ENCODE results near the gene PTPRK. TPM values are rescaled to one million over a fixed set of nuclear protein-coding genes. Genes with fewer than 3 reads are reported as not detected.

The PTPRK gene
- total RNA-seq, 2 experiments from 2014 or later = 1.8 to 2.2 TPM

DNA sequence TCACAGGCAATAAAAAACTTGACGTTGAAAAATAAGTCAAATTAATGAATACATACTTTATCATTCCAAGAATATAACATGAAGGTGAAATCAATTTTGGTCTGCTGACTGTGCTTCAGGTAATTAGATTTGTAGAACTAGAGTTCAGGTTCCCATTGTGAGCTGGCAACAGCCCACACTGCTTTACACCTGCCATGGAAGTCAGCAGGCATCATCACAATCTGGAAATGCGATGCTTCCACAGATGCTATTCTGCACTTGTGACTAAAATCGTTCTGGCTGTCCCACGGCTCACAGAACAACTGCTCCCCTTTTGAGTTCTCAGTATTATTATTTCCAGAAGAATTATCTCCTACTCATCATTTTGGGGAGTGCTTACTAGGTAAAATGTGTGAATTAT, 556.9 kb downstream of the PTPRK start:
- no peak for DNase-seq
- Mint-ChIP-seq H3K36me3 (no peaks in the 10 kb centered on the region), H3K27me3 (no peaks in the 10 kb centered on the region), H3K4me1 (ENCODE audit: low read depth) (peaks cover 8% of the 10 kb centered on the region), H3K9me3 (no peaks in the 10 kb centered on the region), H3K27ac (no peak overlapping the region), H3K4me3 (no peak overlapping the region)
- intact Hi-C loops (cut with micrococcal nuclease) = no loop called here
- POLR2A ChIA-PET = no interaction called here
- CTCF ChIA-PET = interaction anchor here (1.0 kb wide), 1 partner anchor 69 kb away, joined by 3 read pairs; no protein-coding TSS in a partner anchor

DNA sequence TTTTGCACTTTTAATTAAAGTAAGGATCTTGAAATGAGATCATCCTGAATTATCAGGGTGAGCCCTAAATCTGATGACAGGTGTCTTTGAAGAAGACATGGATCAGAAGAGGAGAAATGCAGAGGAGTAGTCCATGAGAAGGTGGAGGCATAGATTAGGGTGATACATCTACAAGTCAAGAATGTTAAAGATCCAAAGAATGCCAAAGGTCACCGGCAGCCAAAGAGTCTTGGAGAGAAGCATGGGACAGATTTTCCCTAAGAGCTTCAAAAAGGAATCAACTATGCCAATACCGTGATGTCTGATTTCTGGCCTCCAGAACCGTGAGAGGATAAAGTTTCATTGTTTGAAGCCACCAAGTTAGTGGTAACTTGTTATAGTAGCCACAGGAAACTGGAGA, 560.5 kb downstream of the PTPRK start:
- ChIA-PET POLR2A (no interaction called here), CTCF (interaction anchor here (0.6 kb wide), 1 partner anchor 105 kb away, joined by 3 read pairs; no protein-coding TSS in a partner anchor)
- no peak for DNase-seq
- no peaks in the 10 kb centered on the region for H3K27me3 Mint-ChIP-seq
- peaks cover 10% of the 10 kb centered on the region for H3K4me1 Mint-ChIP-seq (ENCODE audit: low read depth)
- H3K4me3 Mint-ChIP-seq = no peak overlapping the region
- H3K9me3 Mint-ChIP-seq = no peaks in the 10 kb centered on the region
- H3K36me3 Mint-ChIP-seq = no peaks in the 10 kb centered on the region
- intact Hi-C loops (cut with micrococcal nuclease) = no loop called here
- no peak overlapping the region for H3K27ac Mint-ChIP-seq

DNA sequence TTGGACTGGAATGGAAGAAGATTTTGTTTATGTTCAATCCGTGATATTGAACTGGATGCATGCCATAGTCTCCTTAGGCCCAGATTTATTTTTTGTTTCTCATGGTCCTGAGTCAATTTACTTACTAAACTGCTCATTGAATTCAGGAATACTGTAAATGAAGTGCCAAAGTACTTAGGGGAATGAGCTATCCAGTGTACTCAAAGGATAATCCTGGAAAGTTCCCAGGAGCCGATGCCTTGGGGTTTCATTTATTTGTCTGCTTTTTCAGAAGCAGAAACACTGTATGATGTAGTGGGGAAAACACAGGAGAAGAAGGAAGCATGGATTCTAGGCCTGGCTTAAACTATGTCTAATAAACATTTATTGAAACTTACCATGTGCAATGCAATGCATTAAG, 563.4 kb downstream of the PTPRK start:
- intact Hi-C loops (cut with micrococcal nuclease) = no loop called here
- Mint-ChIP-seq H3K4me3 (no peak overlapping the region), H3K9me3 (no peaks in the 10 kb centered on the region), H3K4me1 (ENCODE audit: low read depth) (peaks cover 24% of the 10 kb centered on the region), H3K27ac (no peak overlapping the region), H3K27me3 (no peaks in the 10 kb centered on the region), H3K36me3 (no peaks in the 10 kb centered on the region)
- POLR2A ChIA-PET = no interaction called here
- DNase-seq = no peak
- CTCF ChIA-PET = no interaction called here

GRCh38 chr6:127956260-127956888, 564.0 kb downstream of the PTPRK start:
- peaks cover 30% of the 10 kb centered on the region for H3K4me1 Mint-ChIP-seq (ENCODE audit: low read depth)
- no peaks in the 10 kb centered on the region for H3K36me3 Mint-ChIP-seq
- H3K27me3 Mint-ChIP-seq = no peaks in the 10 kb centered on the region
- H3K27ac Mint-ChIP-seq = no peak overlapping the region
- no peak overlapping the region for H3K4me3 Mint-ChIP-seq
- intact Hi-C loops (cut with micrococcal nuclease) = no loop called here
- DNase-seq = no peak
- no peaks in the 10 kb centered on the region for H3K9me3 Mint-ChIP-seq
- ChIA-PET POLR2A (no interaction called here), CTCF (no interaction called here)

DNA sequence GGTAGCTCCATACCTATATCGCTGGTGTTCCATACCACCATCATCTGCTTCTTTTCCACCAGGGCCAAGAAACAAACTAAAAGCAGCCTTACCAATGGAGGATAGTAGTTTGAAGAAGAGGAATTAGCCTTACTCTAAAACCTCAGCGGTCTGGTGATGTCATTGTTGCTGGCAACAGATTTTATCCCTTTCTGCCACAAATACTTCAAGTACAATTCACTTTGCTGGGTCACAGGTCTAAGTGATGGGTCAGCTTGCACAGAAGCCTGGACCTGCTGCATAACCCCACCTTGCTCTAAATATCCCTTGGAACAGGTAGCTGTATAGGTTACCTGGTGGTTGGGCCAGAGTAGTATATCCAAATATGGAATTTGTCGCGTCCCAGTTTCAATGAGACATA, 566.3 kb downstream of the PTPRK start:
- H3K36me3 Mint-ChIP-seq = no peaks in the 10 kb centered on the region
- CTCF ChIA-PET = interaction anchor here (1.8 kb wide), 1 partner anchor 15 kb away, joined by 4 read pairs; no protein-coding TSS in a partner anchor
- H3K9me3 Mint-ChIP-seq = no peaks in the 10 kb centered on the region
- H3K27ac Mint-ChIP-seq = no peak overlapping the region
- no peak overlapping the region for H3K4me3 Mint-ChIP-seq
- no peak for DNase-seq
- H3K27me3 Mint-ChIP-seq = no peaks in the 10 kb centered on the region
- POLR2A ChIA-PET = interaction anchor here (1.3 kb wide), 2 partner anchors 18 to 46 kb away, joined by 3 read pairs; no protein-coding TSS in a partner anchor
- intact Hi-C loops (cut with micrococcal nuclease) = no loop called here
- H3K4me1 Mint-ChIP-seq (ENCODE audit: low read depth) = peaks cover 46% of the 10 kb centered on the region

DNA sequence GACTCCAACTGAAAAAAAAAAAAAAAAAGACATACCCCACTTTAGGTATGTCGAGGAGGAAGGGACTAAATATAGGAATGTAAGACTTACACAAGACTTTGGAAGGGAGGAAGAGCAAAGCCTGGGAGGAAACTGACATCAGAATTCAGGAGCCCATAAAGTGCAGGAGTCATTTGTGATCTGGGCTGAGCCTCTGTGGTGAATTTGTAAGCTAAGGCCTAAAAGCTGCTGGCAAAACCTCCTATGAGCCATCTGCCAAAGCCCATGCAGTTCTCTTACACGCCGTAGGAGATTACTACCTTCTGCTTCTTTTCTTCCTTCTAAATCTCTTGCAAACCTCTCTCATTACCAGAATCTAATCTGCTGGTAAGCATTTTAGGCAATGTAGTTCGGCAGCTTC, 567.6 kb downstream of the PTPRK start:
- H3K27me3 Mint-ChIP-seq = no peaks in the 10 kb centered on the region
- no peak overlapping the region for H3K4me3 Mint-ChIP-seq
- intact Hi-C loops (cut with micrococcal nuclease) = no loop called here
- H3K4me1 Mint-ChIP-seq (ENCODE audit: low read depth) = peaks cover 46% of the 10 kb centered on the region
- no peak for DNase-seq
- H3K36me3 Mint-ChIP-seq = no peaks in the 10 kb centered on the region
- no peaks in the 10 kb centered on the region for H3K9me3 Mint-ChIP-seq
- H3K27ac Mint-ChIP-seq = no peak overlapping the region
- POLR2A ChIA-PET = no interaction called here
- CTCF ChIA-PET = no interaction called here

GRCh38 chr6:127952176-127952575, 568.2 kb downstream of the PTPRK start:
- CTCF ChIA-PET = interaction anchor here (1.3 kb wide), 1 partner anchor 97 kb away, joined by 4 read pairs; no protein-coding TSS in a partner anchor
- H3K4me3 Mint-ChIP-seq = peak overlapping the region; percentile 43
- no peaks in the 10 kb centered on the region for H3K36me3 Mint-ChIP-seq
- no peak for DNase-seq
- H3K4me1 Mint-ChIP-seq (ENCODE audit: low read depth) = peaks cover 46% of the 10 kb centered on the region
- no peaks in the 10 kb centered on the region for H3K27me3 Mint-ChIP-seq
- POLR2A ChIA-PET = no interaction called here
- intact Hi-C loops (cut with micrococcal nuclease) = no loop called here
- H3K27ac Mint-ChIP-seq = no peak overlapping the region
- H3K9me3 Mint-ChIP-seq = no peaks in the 10 kb centered on the region

GRCh38 chr6:127951172-127951917, 569.1 kb downstream of the PTPRK start:
- Mint-ChIP-seq H3K27me3 (no peaks in the 10 kb centered on the region), H3K4me1 (ENCODE audit: low read depth) (peaks cover 48% of the 10 kb centered on the region), H3K4me3 (peak overlapping the region; percentile 43), H3K27ac (peak overlapping the region; percentile 55), H3K36me3 (peaks cover 4% of the 10 kb centered on the region), H3K9me3 (peaks cover 7% of the 10 kb centered on the region)
- ChIA-PET CTCF (interaction anchor here (1.3 kb wide), 1 partner anchor 96 kb away, joined by 4 read pairs; no protein-coding TSS in a partner anchor), POLR2A (no interaction called here)
- intact Hi-C loops (cut with micrococcal nuclease) = loop anchor here (1.0 to 2.0 kb wide), 7 partner anchors 13 to 75 kb away; no protein-coding TSS in a partner anchor
- no peak for DNase-seq

DNA sequence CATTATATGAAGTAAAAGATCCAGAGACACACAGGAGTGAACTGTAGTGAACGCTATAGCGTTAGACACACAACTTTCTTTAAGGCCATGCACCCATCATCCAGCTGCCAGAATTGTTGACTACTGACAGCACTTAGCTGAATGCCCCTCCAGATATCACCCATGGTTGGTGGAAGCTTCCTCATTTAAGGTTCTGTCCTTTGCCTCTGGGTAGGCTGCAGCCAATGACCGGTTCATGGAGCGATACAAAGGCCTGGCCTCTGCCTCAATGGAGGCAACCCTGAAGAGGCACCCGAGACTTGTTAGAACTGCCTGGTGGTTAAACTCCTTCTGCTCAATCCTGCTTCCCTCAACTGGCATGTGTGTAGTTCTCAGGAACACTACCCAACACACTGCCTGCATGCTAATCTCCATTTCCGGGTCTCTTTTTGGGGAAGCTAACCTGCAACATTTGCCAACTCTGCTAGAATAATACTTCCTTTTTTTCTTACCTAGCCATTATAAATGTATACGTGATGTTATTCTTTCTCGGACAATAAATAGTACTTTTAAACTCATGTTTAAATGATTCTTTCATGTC, 569.7 kb downstream of the PTPRK start:
- H3K27me3 Mint-ChIP-seq = no peaks in the 10 kb centered on the region
- ChIA-PET CTCF (interaction anchor here (0.7 to 1.4 kb wide), 3 partner anchors 12 to 95 kb away, joined by 3 to 5 read pairs (median 3); no protein-coding TSS in a partner anchor), POLR2A (interaction anchor here (0.8 kb wide), 1 partner anchor 21 kb away, joined by 3 read pairs; no protein-coding TSS in a partner anchor)
- peaks cover 7% of the 10 kb centered on the region for H3K36me3 Mint-ChIP-seq
- peaks cover 52% of the 10 kb centered on the region for H3K4me1 Mint-ChIP-seq (ENCODE audit: low read depth)
- no peak for DNase-seq
- H3K27ac Mint-ChIP-seq = peak overlapping the region; percentile 55
- peak overlapping the region; percentile 43 for H3K4me3 Mint-ChIP-seq
- intact Hi-C loops (cut with micrococcal nuclease) = loop anchor here (1.0 to 2.0 kb wide), 7 partner anchors 12 to 74 kb away; no protein-coding TSS in a partner anchor
- peaks cover 13% of the 10 kb centered on the region for H3K9me3 Mint-ChIP-seq

DNA sequence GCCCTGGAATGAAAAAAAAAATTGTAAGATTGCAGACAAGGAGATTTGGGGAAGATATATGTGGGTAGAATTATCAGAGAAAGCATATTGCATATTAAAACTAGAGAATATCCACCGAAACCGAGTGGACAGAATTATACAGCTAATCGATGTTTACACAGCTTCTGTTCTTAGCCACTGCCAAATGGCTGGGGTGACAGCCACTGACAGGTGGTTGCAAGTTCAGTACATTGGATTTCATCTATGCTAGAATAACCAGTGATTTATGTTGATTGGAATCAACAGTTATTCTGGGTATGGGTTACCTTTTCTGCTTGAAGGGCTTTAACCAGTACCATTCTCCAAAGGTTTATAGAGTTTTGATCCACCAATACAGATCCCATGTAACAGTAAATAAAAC, 571.1 kb downstream of the PTPRK start:
- intact Hi-C loops (cut with micrococcal nuclease) = no loop called here
- H3K4me1 Mint-ChIP-seq (ENCODE audit: low read depth) = peaks cover 43% of the 10 kb centered on the region
- peaks cover 7% of the 10 kb centered on the region for H3K36me3 Mint-ChIP-seq
- ChIA-PET POLR2A (interaction anchor here (0.7 kb wide), 1 partner anchor 111 kb away, joined by 3 read pairs; no protein-coding TSS in a partner anchor), CTCF (interaction anchor here (1.1 kb wide), 1 partner anchor 212 kb away, joined by 4 read pairs; no protein-coding TSS in a partner anchor)
- H3K27ac Mint-ChIP-seq = no peak overlapping the region
- H3K9me3 Mint-ChIP-seq = peaks cover 13% of the 10 kb centered on the region
- DNase-seq = no peak
- no peak overlapping the region for H3K4me3 Mint-ChIP-seq
- no peaks in the 10 kb centered on the region for H3K27me3 Mint-ChIP-seq

DNA sequence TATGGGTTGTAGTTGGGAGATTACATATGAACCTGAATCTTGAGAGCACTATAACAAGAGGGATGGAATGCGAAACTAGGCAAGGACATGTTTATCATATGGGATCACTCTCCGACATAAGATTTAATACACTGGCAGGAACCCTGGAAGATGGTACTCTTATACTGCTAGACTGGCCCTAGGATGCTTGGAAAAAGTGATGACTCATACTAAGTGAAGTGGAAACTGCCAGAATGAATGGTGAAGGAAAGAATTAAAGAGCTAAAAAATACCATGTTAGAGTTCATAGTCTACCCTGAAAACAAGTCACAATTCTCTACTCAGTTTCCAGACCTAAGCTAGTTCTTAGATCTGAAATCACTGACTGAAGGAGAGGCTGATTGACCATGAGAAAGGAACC, 574.0 kb downstream of the PTPRK start:
- Mint-ChIP-seq H3K4me3 (no peak overlapping the region), H3K4me1 (ENCODE audit: low read depth) (peaks cover 30% of the 10 kb centered on the region), H3K27me3 (no peaks in the 10 kb centered on the region), H3K27ac (no peak overlapping the region), H3K36me3 (peaks cover 7% of the 10 kb centered on the region), H3K9me3 (peaks cover 13% of the 10 kb centered on the region)
- no peak for DNase-seq
- POLR2A ChIA-PET = interaction anchor here (1.0 kb wide), 1 partner anchor 12 kb away, joined by 3 read pairs; no protein-coding TSS in a partner anchor
- CTCF ChIA-PET = no interaction called here
- intact Hi-C loops (cut with micrococcal nuclease) = no loop called here

DNA sequence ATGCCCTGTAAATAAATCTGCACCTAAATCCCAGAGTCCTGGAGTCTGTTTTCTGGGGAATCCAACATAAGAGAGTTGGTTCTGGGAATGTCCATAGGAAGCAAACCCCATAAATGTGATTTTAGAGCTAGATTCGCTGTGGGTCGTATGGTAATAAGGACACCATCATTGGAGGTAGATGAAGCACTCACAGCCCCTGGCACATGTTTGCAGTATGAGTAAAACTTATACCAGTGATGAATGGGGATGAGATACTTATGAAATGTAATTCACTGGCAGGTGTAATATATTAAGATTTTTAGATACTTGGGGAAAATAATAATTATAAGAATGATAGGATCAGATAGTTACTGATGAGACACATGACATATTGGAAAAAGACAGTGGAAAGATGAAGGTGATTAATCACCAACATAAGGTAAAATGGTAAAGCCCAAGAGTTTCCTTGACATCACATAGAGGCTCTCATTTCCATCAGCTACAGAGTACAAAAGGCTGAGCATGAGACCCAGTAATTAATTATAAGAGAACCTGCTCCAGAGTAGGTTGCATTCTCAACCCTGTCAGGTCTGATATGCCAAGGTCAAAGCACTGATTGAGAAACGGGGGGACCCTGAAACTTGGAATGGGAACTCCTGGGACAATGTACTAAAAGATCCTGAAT, 574.8 kb downstream of the PTPRK start:
- intact Hi-C loops (cut with micrococcal nuclease) = no loop called here
- ChIA-PET CTCF (no interaction called here), POLR2A (no interaction called here)
- H3K27me3 Mint-ChIP-seq = no peaks in the 10 kb centered on the region
- peaks cover 21% of the 10 kb centered on the region for H3K4me1 Mint-ChIP-seq (ENCODE audit: low read depth)
- peaks cover 13% of the 10 kb centered on the region for H3K9me3 Mint-ChIP-seq
- H3K4me3 Mint-ChIP-seq = no peak overlapping the region
- H3K36me3 Mint-ChIP-seq = peaks cover 7% of the 10 kb centered on the region
- no peak for DNase-seq
- no peak overlapping the region for H3K27ac Mint-ChIP-seq

Data from activated CD4-positive, alpha-beta memory T cell treated with anti-CD3 and anti-CD28 coated beads for 36 hours (primary cell).